Medulla oblongata (tissue), 1 donor: ENCODE results near the gene KCNMB2.

ENCODE experiments used
- DNase-seq: peaks from one replicate; pipeline ENCODE4 v3.0.0-alpha.2; 2015; ENCODE audit errors: extremely low spot score

KCNMB2 gene

DNA sequence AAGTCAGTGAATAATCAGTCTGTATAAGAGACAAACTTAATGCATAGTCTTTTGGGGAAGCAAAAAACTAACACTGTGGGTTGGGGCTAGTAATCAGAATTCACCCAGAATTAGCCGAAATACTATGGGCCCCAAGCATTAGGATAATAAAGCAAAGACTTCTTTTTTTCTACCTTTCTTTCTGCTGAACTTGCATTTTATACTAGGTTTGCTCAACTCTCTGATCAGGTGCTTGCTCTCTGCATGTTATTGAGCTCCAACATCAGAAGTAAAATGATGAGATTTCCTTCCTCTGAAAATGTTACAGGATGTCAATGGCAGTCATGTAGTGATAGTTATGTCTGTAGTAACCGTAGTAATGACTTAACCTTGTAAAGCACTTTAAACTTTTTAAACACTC is 216.6 kb downstream of the KCNMB2 start:
- DNase-seq = no peak

- no peak for DNase-seq
Observed at GRCh38 chr3:178754852-178755510, 218.7 kb downstream of the KCNMB2 start.

- no peak for DNase-seq
Observed at GRCh38 chr3:178761024-178761423, 224.8 kb downstream of the KCNMB2 start.

DNA sequence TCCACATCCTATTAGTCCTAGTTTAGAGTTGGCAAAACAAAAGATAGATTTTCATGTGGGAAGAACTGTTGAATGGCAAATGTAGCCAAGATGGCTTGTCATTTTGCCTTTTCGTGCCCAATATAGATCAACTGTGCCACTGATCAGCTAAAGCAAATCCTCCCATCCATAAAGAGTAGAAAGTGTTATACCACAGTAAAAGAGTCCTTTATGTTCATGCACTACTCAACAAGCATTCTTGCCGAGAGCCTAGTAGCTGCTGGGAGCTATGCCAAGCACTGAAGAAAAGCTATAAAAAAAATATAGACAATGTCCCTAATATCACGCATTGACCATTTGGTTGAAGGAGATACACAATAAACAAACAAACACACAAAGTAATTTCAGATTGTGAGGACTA is 225.2 kb downstream of the KCNMB2 start:
- no peak for DNase-seq

GRCh38 chr3:178762385-178762784 is 226.1 kb downstream of the KCNMB2 start:
- DNase-seq = no peak

- DNase-seq = no peak
Observed at GRCh38 chr3:178765472-178765871, 229.2 kb downstream of the KCNMB2 start.

DNA sequence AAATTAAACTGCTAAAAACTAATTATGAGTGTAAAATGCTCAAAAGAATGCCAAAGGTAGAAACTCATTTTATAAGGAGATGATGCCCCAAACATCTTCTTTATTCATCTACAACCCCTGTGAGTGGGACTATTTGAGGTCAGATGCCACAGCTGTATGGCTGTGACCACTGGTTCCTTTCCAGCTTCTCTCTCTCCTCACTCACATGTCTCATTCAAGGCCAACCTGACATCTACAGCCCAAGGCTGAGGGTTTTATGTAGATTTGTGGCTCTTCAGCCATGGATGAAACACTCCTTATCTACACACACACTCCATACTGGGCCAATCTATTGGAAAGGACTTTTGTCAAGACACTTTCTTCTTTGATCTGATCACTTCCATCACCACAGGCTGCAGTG is 231.3 kb downstream of the KCNMB2 start:
- no peak for DNase-seq

GRCh38 chr3:178768072-178768864 is 232.0 kb downstream of the KCNMB2 start:
- no peak for DNase-seq

DNA sequence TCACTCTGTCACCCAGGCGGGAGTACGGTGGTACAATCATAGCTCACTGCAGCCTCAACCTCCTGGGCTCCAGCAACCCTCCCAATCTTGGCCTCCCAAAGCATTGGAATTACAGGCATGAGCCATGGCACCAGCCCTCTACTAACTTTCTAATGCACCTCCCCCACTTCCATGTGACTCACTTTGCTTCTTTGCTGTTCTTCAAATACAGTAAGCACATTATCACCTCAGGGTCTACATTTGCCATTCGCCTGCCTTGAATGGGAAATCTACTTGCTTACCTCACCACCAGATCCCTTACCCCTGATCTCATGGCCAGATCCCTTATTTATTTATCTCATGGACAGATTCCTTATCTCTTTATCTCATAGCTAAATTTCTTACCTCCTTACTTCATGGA is 235.3 kb downstream of the KCNMB2 start:
- no peak for DNase-seq

DNA sequence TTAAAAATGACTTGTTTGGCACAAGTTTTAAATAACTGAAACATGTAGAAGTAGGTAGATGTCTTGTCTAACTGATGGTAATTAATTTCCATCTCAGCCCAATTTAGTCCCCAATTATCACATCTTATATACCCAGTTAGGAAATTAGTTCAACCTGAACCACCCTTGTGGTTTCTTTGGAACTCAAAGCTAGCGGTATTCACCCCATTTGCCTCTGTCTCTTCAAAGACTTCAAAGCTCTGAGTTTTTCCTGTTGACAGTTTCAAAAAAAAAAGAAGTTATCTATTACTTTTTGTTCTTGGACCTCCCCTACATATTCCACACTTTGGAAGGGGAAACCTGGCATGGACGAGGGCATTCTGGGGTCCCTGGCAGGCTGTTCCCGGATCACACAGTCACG is 236.5 kb downstream of the KCNMB2 start:
- DNase-seq = no peak

DNA sequence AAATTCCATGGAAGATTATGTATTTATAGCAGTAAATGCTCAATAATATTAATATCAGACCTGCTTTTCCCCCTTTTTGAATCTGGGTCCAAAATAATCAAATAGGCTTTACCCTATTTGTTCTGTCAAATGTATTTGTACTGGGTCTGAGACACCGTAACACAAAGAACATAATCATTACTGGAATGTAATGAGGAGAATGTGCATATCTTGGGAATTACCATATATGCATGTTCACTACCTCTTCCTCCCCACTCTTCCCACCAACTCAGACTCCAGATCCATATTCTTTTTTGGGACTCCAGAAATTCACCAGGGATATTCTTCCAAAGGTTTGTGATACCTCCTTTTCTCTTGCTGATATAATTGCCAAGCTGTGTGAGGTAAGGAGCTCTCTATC is 237.1 kb downstream of the KCNMB2 start:
- no peak for DNase-seq

DNA sequence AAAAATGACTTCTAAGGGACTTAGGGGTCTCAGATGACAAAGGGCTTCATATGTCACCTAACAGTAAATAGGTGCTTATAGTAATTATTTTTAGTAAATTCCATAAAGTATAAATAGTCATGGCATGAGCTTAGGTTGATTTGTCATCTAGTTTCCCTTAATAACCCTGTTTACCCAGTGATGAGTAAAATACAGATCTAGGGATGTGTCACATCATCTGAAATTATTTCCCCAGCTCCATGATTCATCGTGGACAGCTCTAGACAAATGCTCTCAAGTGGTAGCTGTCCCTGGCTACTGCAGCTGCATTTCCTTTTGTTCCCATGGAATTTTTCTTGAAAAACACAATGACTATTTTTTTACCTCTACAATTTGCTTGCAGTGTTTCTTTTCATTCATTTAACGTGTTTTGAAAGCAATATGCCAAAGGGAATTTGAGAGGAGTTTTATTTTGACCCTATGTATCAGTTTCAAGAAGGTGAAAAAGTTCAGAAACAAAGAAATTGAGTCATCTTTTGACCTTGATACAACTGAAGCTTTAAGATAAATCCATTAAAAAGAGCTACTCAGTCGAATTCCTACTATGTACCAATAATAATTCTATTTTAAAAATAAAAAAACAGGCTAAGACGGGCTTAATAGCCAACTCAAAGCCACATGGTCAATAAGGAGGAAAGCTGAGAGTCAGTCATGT is 241.6 kb downstream of the KCNMB2 start:
- no peak for DNase-seq

- no peak for DNase-seq
Observed at GRCh38 chr3:178778589-178778988, 242.4 kb downstream of the KCNMB2 start.

DNA sequence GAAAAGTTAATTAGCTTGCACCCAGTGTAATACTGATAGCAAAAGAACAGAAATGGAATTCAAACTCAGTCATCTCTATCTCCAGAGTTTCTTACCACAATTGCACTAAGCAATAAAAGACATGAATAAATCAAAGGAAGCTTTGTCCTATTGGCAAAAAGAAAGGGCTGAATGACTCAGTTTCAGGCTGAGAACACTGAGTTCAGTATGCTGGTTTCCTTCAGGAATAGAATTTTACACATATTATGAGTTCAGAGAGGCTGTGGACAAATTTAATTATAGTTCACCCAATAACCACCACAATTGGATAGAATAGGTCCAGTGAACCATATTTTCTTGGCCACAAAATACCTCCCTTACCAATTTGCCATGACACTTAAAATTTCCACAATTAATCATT is 249.7 kb downstream of the KCNMB2 start:
- no peak for DNase-seq

DNA sequence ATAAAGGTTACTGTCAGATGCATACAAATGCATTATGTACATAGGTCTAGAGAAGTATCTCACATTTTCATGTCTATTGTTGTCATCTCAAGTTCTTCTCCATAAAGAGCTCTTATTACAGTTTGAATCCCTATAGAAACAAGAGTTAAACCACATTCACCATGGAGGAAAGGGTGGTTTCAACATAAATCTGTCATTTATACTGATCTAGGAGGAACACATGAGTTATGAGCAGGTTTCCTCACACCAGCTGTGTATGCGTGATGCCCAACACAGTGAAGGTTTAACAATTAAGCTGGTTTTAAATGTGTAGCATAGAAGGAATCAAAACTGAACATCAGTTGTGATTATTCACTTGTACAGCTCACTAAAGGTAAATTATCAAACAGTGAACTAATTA is 251.7 kb downstream of the KCNMB2 start:
- no peak for DNase-seq

DNA sequence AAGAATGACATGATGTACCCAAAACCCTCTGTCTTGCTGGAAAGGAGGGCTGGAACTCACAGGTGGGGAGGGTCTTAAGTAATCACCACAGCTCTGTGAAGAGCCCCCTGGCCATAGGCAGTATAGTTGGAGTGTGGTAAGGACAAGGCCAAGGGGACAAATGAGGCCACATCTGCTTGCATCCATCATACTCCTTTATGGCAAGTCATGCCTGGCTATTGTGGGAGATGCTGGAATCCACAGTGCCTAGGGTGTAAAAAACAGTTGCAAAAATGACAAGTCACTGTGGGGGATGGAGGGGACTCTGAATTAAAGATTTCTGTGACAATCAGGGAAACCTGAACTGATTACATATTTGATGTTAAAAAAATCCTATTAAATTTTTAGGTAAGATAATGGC is 258.5 kb downstream of the KCNMB2 start:
- DNase-seq = no peak

DNA sequence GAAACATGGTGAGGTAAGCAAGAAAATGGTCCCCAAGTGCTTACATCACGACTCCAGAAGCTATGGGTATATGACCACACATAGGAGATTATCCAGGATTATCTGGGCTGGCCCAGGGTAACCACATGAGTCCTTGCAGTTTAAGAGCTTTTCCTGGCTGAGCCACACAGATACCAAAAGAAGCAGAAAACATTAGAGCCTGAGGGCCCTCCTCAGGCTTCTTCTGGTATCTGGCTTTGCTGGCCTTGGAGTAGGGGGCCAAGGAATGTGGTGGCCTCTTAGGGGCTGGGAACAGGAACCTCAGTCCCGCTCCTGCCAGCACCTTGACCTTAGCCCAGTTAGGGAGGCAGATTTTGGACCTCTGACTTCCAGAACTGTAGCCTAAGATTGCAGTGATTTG is 259.1 kb downstream of the KCNMB2 start:
- DNase-seq = no peak

GRCh38 chr3:178802259-178802658 is 266.0 kb downstream of the KCNMB2 start:
- DNase-seq = no peak

DNA sequence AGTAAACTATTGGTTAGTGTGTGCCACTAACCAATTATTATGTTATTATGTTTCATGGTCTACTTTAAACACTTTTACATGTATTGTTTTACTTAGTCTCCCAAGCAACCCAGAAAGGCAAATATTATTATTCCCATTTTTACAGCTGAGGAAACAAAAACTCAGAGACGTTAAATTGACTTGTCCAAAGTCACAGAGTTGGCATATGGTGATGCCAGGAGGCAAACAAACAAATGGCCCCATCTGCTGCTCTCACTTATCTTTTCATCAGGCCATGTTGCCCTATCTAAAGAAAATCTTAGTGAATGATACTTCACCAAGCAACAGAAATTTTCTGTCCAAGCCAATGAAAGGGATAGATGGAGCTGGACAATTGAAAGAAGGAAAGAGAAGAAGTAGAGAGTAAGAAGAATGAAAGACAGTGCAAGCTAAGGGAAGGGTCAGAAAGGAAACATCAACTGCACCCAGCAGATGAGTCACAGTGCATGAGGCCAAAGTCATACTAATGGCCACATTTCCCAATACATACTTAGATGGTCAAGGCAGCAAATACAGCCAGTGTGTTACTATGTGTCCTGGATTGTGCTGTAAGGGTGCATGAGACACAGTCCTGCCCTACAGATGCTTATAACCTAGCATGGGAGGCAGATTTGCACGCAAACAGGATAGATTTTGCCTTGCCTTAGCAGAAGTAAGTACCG is 266.9 kb downstream of the KCNMB2 start:
- no peak for DNase-seq

GRCh38 chr3:178804606-178805005 is 268.4 kb downstream of the KCNMB2 start:
- DNase-seq = no peak

GRCh38 chr3:178805741-178806140 is 269.5 kb downstream of the KCNMB2 start:
- no peak for DNase-seq

DNA sequence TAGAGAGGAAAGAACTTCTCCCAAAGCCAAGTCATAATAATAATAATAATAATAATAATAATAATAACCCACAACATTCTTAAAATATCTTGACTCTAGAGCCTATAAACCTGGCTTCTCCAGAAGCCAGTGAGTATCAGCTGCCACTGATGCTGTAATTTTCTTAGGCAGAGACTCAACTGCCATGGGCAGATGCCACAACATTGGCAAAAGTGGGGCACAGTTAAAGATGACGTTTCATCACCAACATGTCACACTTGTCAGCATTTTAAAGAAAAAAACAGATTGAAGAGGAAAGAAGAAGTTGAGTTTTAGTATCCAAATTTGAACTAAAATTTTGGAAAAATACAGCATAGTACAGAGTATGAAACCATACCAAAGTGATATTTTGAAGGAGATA is 270.4 kb downstream of the KCNMB2 start:
- DNase-seq = no peak
